SKM-1 treated with dmso at 0.1 percent for 144 hours (cell line): ENCODE results near the gene CAMK2A.
A peak's percentile ranks its signal among the peaks of the same experiment; 100 is the strongest.
"Not testable (repeated sequence)": the region's sequence is repeated elsewhere in the genome, so short reads cannot be mapped to it uniquely, and the experiment has no call there.

Experiments used
- DNase-seq: peaks from one replicate; lab custom pipeline; 2025; ENCODE audit not compliant: unreplicated experiment; lab: John Stamatoyannopoulos, UW

The CAMK2A gene

DNA sequence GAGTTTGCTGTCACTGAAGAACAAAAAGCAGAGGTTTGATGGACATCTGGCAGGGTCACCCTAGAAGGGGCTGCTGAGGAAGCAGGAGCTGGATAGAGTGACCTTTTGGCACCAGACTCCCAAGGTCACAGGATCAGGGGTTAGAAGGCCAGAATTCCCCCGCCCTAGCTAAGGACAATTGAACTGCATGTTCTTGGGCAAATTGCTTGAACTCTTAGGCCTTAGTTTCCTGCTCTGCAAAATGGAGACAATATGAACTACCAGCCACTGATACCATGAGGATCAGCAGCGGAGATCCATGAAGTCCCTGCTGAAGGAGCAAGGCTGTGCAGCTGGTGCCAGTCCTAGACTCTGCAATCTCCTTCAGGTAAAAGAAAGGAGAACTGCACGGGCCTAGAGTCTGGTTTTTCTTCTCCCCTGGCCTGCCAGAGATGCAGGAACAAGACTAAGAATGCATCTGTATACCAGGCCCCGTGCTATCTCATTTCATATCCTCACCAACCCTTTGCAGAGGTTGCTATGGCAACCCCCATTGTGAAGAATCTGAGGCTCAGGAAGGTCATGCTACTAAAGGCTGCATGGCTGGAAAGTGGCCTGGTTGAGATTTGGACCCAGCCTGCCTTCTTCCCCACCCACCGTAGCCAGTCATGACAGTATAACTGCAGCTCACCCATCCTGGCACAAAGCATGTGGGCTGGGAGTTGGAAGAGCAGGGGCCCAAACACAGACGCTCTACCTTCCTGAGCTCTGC, 33.7 kb downstream of the CAMK2A start:
- no peak for DNase-seq

GRCh38 chr5:150254774-150255173, 34.8 kb downstream of the CAMK2A start:
- DNase-seq = no peak

- DNase-seq = no peak
These were observed 35.2 kb downstream of the CAMK2A start for GRCh38 chr5:150254363-150254762.

DNA sequence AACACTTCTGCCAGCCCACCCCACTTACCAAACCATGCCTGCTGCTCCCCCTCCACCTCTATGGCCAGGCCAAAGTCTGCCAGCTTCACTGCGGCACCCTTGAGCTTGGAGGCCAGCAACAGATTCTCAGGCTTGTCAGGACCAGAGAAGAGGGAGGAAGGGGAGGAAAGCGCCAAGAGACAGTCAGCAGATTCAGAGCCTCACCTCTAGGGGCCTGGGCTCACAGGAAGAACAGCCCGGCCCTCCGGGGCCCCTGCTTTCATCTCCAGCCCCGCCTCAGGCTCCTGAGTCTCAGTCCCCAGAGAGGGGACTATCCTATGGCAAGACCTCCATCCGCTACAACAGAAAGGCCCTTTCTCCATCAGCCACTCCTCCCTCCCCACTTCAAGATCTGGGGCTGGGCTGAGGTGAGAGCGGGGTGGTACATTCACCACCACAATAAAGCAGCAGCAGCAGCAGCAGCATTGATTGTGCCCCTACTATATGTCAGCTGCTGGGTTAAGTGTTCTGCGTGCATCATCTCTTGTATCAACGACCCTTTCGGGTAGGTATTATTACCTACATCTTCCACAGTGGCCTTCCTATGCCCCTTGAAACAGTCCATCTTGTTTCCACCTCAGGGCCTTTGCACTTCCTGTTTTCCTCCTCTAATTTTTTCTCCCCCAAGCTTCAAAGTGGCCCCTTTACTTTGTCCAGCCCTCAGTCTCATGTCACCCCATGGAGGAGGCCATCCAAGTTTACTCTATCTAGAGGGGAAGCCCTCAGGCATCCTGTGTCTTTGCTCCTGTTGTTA, 36.0 kb downstream of the CAMK2A start:
- DNase-seq = no peak

DNA sequence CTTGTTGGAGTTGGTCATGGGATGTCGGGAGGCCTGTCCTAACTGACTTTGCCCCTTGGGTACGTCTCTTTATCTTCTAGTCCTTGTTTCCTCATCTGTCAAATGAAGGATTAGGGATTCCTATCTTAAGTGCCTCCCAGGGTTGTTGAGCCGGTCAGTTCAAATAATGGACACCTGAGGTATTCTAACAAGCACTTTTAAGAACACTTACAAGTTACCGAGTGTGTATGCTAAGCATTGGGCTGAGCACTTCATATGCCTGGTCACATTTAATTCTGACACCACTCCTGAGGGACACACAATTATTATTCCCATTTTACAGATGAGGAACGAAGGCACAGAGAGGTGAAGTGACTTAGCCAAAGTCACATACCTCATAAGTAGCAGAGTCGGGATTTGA, 37.1 kb downstream of the CAMK2A start:
- DNase-seq = no peak

DNA sequence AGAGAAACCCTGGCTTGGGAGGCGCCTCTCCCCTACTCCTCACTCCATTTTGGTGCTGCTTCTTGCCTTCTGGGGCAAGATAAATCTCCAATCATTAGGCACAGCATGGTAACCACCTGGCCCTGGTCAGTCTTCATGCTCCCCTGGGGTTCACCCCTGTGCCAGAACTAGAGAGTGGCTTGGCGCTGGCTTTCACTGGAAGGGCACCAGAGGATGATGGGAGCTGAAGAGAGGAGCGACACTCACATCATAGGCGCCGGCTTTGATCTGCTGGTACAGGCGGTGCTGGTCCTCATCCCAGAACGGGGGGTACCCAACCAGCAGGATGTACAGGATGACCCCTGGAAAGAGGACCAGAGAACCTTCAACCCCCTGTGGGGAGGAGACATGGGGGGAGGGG, 38.1 kb downstream of the CAMK2A start:
- DNase-seq = no peak

- DNase-seq = no peak
These were observed 39.8 kb downstream of the CAMK2A start for GRCh38 chr5:150249744-150250143.

DNA sequence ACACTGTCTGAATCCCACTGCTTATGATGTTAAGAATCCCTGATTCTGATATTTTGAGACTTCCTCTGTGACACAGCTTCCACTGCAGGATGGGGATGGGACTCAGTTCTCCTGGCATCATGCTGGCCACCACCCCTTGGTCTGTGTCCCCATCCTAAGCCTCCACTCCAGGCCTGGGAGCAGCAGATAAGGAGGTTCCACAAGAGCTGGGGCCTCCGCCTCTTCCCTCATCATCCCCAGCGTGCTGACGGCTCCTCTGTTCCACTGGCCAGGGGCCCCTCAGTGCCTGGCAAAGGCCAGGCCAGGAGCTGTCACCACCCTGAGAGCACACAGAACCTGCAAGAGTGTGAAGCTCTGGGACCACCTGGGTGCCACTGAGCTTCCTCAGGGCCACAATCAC, 40.6 kb downstream of the CAMK2A start:
- DNase-seq = no peak

DNA sequence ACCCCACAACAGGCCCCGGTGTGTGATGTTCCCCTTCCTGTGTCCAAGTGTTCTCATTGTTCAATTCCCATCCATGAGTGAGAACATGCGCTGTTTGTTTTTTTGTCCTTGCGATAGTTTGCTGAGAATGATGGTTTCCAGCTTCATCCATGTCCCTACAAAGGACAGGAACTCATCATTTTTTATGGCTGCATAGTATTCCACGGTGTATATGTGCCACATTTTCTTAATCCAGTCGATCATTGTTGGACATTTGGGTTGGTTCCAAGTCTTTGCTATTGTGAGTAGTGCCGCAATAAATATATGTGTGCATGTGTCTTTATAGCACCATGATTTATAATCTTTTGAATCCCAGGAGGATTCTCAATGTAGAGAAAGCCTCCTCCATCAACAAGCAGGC, 41.1 kb downstream of the CAMK2A start:
- DNase-seq = not testable (repeated sequence)

DNA sequence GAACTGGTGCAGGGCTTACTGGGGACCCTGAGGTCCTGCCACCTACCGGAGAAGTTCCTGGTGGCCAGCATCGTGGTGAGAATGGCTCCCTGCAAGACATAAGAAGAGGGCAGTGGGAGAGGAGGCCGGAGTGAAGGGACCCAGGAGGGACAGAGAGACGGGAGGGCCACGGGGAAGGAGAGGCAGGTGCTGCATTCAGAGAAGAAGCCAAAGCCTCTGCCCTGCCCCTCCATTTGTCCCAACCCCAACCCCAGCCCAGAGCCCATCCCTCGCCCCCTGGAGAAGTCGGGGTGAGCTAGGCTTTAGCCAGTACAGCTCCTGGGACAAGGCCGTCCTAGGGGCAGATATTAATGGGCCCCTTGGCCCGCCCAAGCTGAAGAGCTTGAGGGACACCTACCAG, 41.8 kb downstream of the CAMK2A start:
- DNase-seq = no peak

DNA sequence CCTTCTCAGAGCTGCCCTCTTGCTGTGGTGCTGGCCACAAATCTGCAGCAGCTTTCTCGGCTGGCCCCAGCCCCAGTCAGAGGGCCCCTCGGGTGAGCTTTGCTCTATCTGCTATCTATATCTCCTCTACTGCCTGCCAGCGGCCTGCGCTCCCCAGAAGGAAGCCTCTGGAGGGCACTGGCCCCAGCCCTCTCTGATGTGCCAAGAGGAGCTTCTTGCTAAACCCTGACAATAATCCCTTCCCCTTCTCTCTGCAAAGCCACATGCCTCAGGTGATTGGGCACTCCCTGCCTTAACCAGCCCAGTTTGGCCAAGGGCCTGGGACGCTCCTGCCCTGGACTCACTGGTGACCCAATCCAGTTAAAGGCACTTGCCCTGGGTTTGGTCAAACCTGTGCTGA, 42.7 kb downstream of the CAMK2A start:
- peak; percentile 22 for DNase-seq

GRCh38 chr5:150246429-150246828, 43.1 kb downstream of the CAMK2A start:
- DNase-seq = no peak

DNA sequence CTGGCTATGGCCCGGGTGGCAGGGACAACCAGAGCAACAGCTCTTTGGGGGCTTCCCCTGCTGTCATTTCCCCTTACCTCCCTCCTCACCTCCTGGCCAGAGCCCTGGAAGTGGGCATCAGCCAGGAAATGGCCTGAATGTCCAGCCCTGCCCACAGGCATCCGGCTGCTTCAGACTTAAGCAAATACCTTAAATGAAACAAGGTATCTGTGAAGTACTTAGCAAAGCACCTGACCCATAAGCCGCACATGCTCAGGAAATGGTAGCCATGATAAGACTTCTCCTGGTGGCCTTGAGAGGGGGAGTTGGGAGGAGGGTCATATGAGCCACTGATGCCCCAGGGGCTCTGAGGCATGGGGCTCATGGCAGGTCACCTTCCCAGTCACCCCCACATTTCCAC, 43.8 kb downstream of the CAMK2A start:
- no peak for DNase-seq

- DNase-seq = no peak
These were observed 44.3 kb downstream of the CAMK2A start for GRCh38 chr5:150245111-150245789.

DNA sequence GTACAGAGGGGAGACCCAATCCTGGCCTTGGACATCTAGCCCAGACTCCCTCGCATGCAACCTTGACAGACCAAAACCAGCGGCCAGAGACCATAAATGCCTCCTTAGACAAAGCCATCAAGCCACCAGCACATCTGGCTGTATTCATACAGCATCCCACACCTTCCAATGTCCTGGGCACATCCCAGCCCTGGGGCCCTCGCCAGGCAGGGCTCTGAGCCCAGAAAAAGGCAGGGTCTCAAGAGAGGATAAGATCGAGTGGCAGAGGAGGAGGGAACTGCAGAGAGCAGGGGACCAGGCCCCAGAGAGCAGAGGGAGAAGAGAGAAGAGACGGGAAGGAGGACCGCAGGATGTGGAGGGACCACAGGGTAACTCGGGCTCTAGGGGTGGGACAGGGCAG, 45.4 kb downstream of the CAMK2A start:
- no peak for DNase-seq

DNA sequence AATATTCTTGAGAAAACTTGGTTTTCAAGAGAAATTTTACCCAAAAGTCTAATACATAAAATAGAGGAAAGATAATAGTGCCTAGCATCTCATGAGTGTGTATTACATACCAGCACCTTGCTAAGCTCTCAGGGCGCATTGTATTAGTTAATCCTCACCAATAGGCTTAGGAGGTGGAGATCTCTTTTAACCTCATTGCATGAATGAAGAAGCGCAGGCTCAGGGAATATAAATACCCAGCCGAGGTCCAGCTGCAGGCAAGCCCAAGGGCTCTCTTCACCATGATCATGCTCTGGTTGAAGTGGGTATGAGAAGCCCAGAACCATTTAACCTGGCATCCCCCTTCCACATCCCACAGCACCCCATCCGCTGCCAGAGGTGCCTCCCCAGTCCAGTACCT, 46.0 kb downstream of the CAMK2A start:
- DNase-seq = no peak

GRCh38 chr5:150242251-150242894, 47.2 kb downstream of the CAMK2A start:
- DNase-seq = no peak

GRCh38 chr5:150241298-150242160, 48.0 kb downstream of the CAMK2A start:
- no peak for DNase-seq

GRCh38 chr5:150239794-150240122, 49.8 kb downstream of the CAMK2A start:
- no peak for DNase-seq

DNA sequence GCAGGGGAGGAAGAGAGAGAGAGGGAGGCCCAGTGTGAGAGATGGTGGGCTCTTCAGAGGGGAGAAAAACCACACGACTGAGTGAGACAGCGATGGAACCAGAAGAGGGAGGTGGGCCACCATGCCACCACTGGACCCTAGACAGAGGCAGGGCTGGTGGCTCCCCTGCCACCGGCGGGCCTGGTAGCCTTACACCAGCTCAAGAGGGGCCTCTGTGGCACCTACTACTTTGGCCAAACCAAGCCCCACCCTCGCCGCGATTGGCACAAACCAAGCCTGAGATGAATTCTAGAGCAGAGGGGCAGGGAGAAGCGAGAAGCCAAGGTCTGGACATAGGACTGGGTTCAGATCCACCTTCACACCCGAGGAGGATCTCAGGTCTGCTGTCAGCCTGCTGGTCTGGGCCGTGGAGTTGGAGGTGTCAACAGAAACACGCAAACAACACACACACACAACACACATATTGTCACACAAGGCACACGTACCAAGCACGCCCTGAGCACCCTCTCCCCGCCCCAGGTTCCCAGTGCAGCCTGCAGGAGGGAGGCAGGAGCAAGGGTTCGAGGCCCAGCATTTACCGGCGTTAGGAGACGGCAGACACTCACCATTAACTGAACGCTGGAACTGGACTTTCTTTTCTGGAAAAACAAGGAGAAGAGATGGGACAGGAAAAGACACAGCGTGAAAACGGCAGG, 50.3 kb downstream of the CAMK2A start:
- no peak for DNase-seq
